Stimulated activated naive CD8-positive, alpha-beta T cell treated with anti-CD3 and anti-CD28 coated beads, Interleukin-15, Interleukin-2, amounts not matched to agents 100 U/mL and 50 U/mL, for 24 hours (primary cell): Measurements from ENCODE around the gene MRPL21.
"Not testable (repeated sequence)": the region's sequence is repeated elsewhere in the genome, so short reads cannot be mapped to it uniquely, and the experiment has no call there.

ENCODE experiments used
- ATAC-seq: fragments of 150-1000 bp; cut with Tn5 transposase; one replicate; pipeline ENCODE4 v1.10.0; 2021
- DNase-seq: peaks from one replicate; pipeline ENCODE4 v3.0.0; 2021

Gene MRPL21

GRCh38 chr11:68865241-68865640 lies 38.4 kb downstream of the MRPL21 start:
- no peak for ATAC-seq
- DNase-seq: no peak

GRCh38 chr11:68863553-68864265 lies 39.9 kb downstream of the MRPL21 start:
- DNase-seq (no peak), ATAC-seq (no peak)

GRCh38 chr11:68862421-68862820 lies 41.2 kb downstream of the MRPL21 start:
- DNase-seq (no peak), ATAC-seq (no peak)

- no peak for ATAC-seq
- no peak for DNase-seq
Measured at GRCh38 chr11:68859123-68859522, 44.5 kb downstream of the MRPL21 start.

GRCh38 chr11:68857037-68857586 lies 46.5 kb downstream of the MRPL21 start:
- ATAC-seq (no peak), DNase-seq (no peak)

- not testable (repeated sequence) for DNase-seq, ATAC-seq
Measured at GRCh38 chr11:68856425-68857030, 47.1 kb downstream of the MRPL21 start.

- ATAC-seq (peak; percentile 76), DNase-seq (peak; percentile 36)
Measured at GRCh38 chr11:68855205-68855981, 48.2 kb downstream of the MRPL21 start.

GRCh38 chr11:68854273-68854958 lies 49.2 kb downstream of the MRPL21 start:
- ATAC-seq: no peak
- no peak for DNase-seq

- ATAC-seq (no peak), DNase-seq (no peak)
Measured at GRCh38 chr11:68852628-68853027, 51.0 kb downstream of the MRPL21 start.

GRCh38 chr11:68848429-68848828 lies 55.2 kb downstream of the MRPL21 start:
- ATAC-seq (no peak), DNase-seq (no peak)

GRCh38 chr11:68847395-68847794 lies 56.2 kb downstream of the MRPL21 start:
- no peak for ATAC-seq
- no peak for DNase-seq

GRCh38 chr11:68845351-68846002 lies 58.2 kb downstream of the MRPL21 start:
- no peak for DNase-seq
- ATAC-seq: no peak

- no peak for ATAC-seq
Measured at GRCh38 chr11:68844801-68845200, 58.8 kb downstream of the MRPL21 start.

GRCh38 chr11:68844376-68844775 lies 59.3 kb downstream of the MRPL21 start:
- ATAC-seq: no peak
- no peak for DNase-seq

More at GRCh38 chr11:68844801-68845200, 58.8 kb downstream of the MRPL21 start:
- DNase-seq: no peak

GRCh38 chr11:68843703-68844312 lies 59.8 kb downstream of the MRPL21 start:
- DNase-seq: peak; percentile 84
- ATAC-seq: peak; percentile 75

GRCh38 chr11:68843052-68843561 lies 60.5 kb downstream of the MRPL21 start:
- DNase-seq (peak; percentile 55), ATAC-seq (no peak)

GRCh38 chr11:68842427-68843051 lies 61.1 kb downstream of the MRPL21 start:
- DNase-seq (no peak), ATAC-seq (no peak)

GRCh38 chr11:68841718-68842426 lies 61.8 kb downstream of the MRPL21 start, which contains the start of gene CPT1A:
Gene CPT1A, minus strand, starts transcription at chr11:68841916. Its CDS starts 26,442 bp downstream, at chr11:68815474.
- DNase-seq (peak; percentile 83), ATAC-seq (peak; percentile 30)
